ENCODE measurements around the gene CACFD1.

The CACFD1 gene

GRCh38 chr9:133484671-133485437, 25.1 kb downstream of the CACFD1 start:
- TF ChIP-seq ZFX (IDR thresholded peaks at IDR 0.05; ENCODE audit: borderline replicate concordance) (no peak), CTCF (IDR thresholded peaks at IDR 0.05) (no peak)

GRCh38 chr9:133485531-133486260, 25.9 kb downstream of the CACFD1 start:
- H3K27ac ChIP-seq: no peak overlapping the region
- TF ChIP-seq CTCF (IDR thresholded peaks at IDR 0.05) (no peak), ZFX (IDR thresholded peaks at IDR 0.05; ENCODE audit: borderline replicate concordance) (no peak)

More at GRCh38 chr9:133484671-133485437, 25.1 kb downstream of the CACFD1 start:
- no peak overlapping the region for H3K27ac ChIP-seq

- TF ChIP-seq CTCF (IDR thresholded peaks at IDR 0.05) (no peak), ZFX (IDR thresholded peaks at IDR 0.05; ENCODE audit: borderline replicate concordance) (no peak)
- no peak overlapping the region for H3K27ac ChIP-seq
Measured at GRCh38 chr9:133487331-133487725, 27.6 kb downstream of the CACFD1 start.

GRCh38 chr9:133488686-133489252, 29.0 kb downstream of the CACFD1 start:
- H3K27ac ChIP-seq: no peak overlapping the region
- TF ChIP-seq CTCF (IDR thresholded peaks at IDR 0.05) (no peak), ZFX (IDR thresholded peaks at IDR 0.05; ENCODE audit: borderline replicate concordance) (no peak)

GRCh38 chr9:133489253-133490190, 29.7 kb downstream of the CACFD1 start:
- no peak overlapping the region for H3K27ac ChIP-seq
- TF ChIP-seq CTCF (IDR thresholded peaks at IDR 0.05): no peak
- no peak for TF ChIP-seq ZFX (IDR thresholded peaks at IDR 0.05; ENCODE audit: borderline replicate concordance)

- no peak for TF ChIP-seq CTCF (IDR thresholded peaks at IDR 0.05)
- no peak for TF ChIP-seq ZFX (IDR thresholded peaks at IDR 0.05; ENCODE audit: borderline replicate concordance)
- H3K27ac ChIP-seq: no peak overlapping the region
Measured at GRCh38 chr9:133490201-133490681, 30.5 kb downstream of the CACFD1 start.
